Right atrium auricular region (tissue), 2 donors: ENCODE data around the gene HLA-DQB1. TPM values are rescaled to one million over a fixed set of nuclear protein-coding genes. Genes with fewer than 3 reads are reported as not detected.
"Not testable (repeated sequence)": the region's sequence is repeated elsewhere in the genome, so short reads cannot be mapped to it uniquely, and the experiment has no call there.

Experiments used
- DNase-seq: peaks from one replicate; pipeline ENCODE4 v3.0.0-alpha.2; 2019; ENCODE audit warnings: low spot score
- H3K27ac ChIP-seq, 2 donors: fragments of 200-600 bp; sonication (generic); 1 replicate in 1 of 2; 2 replicates in 1 of 2; pipeline ENCODE4 v1.5.1; 2016 to 2019
- H3K27me3 ChIP-seq, 2 donors: fragments of 200-600 bp; sonication (generic); one replicate each; pipeline versions ENCODE4 v1.5.1 to v1.6.0; 2017 to 2019
- H3K36me3 ChIP-seq: fragments of 200-600 bp; sonication (generic); one replicate; pipeline ENCODE4 v1.5.1; 2016
- H3K4me1 ChIP-seq, 2 donors: fragments of 200-600 bp; sonication (generic); one replicate each; pipeline versions ENCODE4 v1.5.1 to v1.6.0; 2017 to 2019
- H3K4me3 ChIP-seq, 2 donors: fragments of 200-600 bp; sonication (generic); 1 replicate in 1 of 2; 2 replicates in 1 of 2; pipeline ENCODE4 v1.5.1; 2017 to 2019; ENCODE audit warnings: mild to moderate bottlenecking in 1 of 2, moderate library complexity in 1 of 2
- H3K9me3 ChIP-seq, 2 donors: fragments of 200-600 bp; sonication (generic); one replicate each; pipeline ENCODE4 v1.5.1; 2019
- CTCF ChIP-seq, 2 donors: fragments of 200-600 bp; sonication (generic); IDR thresholded peaks; one replicate each; pipeline ENCODE4 v1.5.1; 2019; ENCODE audit warnings: antibody characterized with exemption in 2 of 2
- total RNA-seq, 2 donors: library from RNA; depleted of rRNA; stranded (reverse); fragments of >200 nt; gene quantifications; one replicate each; pipeline ENCODE4 v1.1.0, GENCODE V29; 2016

Gene HLA-DQB1
- total RNA-seq, 2 donors from 2014 or later = 0.59 to 1.8 TPM

- Histone ChIP-seq H3K4me3 (no peak overlapping the region), H3K9me3 (no peaks in the 10 kb centered on the region), H3K27ac (no peak overlapping the region), H3K36me3 (no peaks in the 10 kb centered on the region), H3K4me1 (no peaks in the 10 kb centered on the region), H3K27me3 (no peaks in the 10 kb centered on the region)
- no peak for TF ChIP-seq CTCF (IDR thresholded peaks at IDR 0.05)
- no peak for DNase-seq
Observed at GRCh38 chr6:32638532-32639219, 27.8 kb downstream of the HLA-DQB1 start.

GRCh38 chr6:32637883-32638282 lies 28.6 kb downstream of the HLA-DQB1 start:
- DNase-seq = no peak
- no peak for TF ChIP-seq CTCF (IDR thresholded peaks at IDR 0.05)
- H3K27me3 ChIP-seq = no peaks in the 10 kb centered on the region
- H3K27ac ChIP-seq = no peak overlapping the region
- no peaks in the 10 kb centered on the region for H3K36me3 ChIP-seq
- H3K4me1 ChIP-seq = no peaks in the 10 kb centered on the region
- no peaks in the 10 kb centered on the region for H3K9me3 ChIP-seq
- no peak overlapping the region for H3K4me3 ChIP-seq

GRCh38 chr6:32637219-32637880 lies 29.1 kb downstream of the HLA-DQB1 start, which contains the start of gene HLA-DQA1:
HLA-DQA1 (plus strand) TSS chr6:32637406; CDS start chr6:32637459, 53 bp downstream.
- no peak for DNase-seq
- no peak within 1 kb of the TSS for H3K4me3 ChIP-seq
- no peak within 1 kb of the TSS for H3K27ac ChIP-seq

GRCh38 chr6:32635526-32636123 lies 30.8 kb downstream of the HLA-DQB1 start:
- no peak overlapping the region for H3K27ac ChIP-seq
- H3K4me1 ChIP-seq = no peaks in the 10 kb centered on the region
- no peak for DNase-seq
- no peak for TF ChIP-seq CTCF (IDR thresholded peaks at IDR 0.05)
- H3K27me3 ChIP-seq = no peaks in the 10 kb centered on the region
- H3K9me3 ChIP-seq = no peaks in the 10 kb centered on the region
- no peaks in the 10 kb centered on the region for H3K36me3 ChIP-seq
- no peak overlapping the region for H3K4me3 ChIP-seq

More at GRCh38 chr6:32637219-32637880, 29.1 kb downstream of the HLA-DQB1 start, which contains the start of gene HLA-DQA1:
- TF ChIP-seq CTCF (IDR thresholded peaks at IDR 0.05) = no peak
- Histone ChIP-seq H3K36me3 (no peaks in the 10 kb centered on the region), H3K9me3 (no peaks in the 10 kb centered on the region), H3K4me1 (no peaks in the 10 kb centered on the region), H3K27me3 (no peaks in the 10 kb centered on the region)

- not testable (repeated sequence) for H3K4me3 ChIP-seq, H3K36me3 ChIP-seq, H3K27me3 ChIP-seq, H3K9me3 ChIP-seq, H3K27ac ChIP-seq, H3K4me1 ChIP-seq, DNase-seq
Observed at GRCh38 chr6:32629793-32630192, 36.7 kb downstream of the HLA-DQB1 start.

- no peak overlapping the region for H3K27ac ChIP-seq
Observed at GRCh38 chr6:32627831-32628230, 38.6 kb downstream of the HLA-DQB1 start.

More at GRCh38 chr6:32627831-32628230, 38.6 kb downstream of the HLA-DQB1 start:
- Histone ChIP-seq H3K4me1 (no peaks in the 10 kb centered on the region), H3K36me3 (no peaks in the 10 kb centered on the region), H3K27me3 (no peaks in the 10 kb centered on the region), H3K9me3 (no peaks in the 10 kb centered on the region), H3K4me3 (no peak overlapping the region)
- DNase-seq = no peak
- no peak for TF ChIP-seq CTCF (IDR thresholded peaks at IDR 0.05)
